HG02938 (cell line): ENCODE measurements around the gene DBR1.

ENCODE experiments used
- ATAC-seq: cut with Tn5 transposase; IDR thresholded peaks from one replicate; pipeline ENCODE4 v1.9.1; 2021; ENCODE audit warnings: mild to moderate bottlenecking, moderate library complexity; ENCODE audit not compliant: unreplicated experiment

Gene DBR1

DNA sequence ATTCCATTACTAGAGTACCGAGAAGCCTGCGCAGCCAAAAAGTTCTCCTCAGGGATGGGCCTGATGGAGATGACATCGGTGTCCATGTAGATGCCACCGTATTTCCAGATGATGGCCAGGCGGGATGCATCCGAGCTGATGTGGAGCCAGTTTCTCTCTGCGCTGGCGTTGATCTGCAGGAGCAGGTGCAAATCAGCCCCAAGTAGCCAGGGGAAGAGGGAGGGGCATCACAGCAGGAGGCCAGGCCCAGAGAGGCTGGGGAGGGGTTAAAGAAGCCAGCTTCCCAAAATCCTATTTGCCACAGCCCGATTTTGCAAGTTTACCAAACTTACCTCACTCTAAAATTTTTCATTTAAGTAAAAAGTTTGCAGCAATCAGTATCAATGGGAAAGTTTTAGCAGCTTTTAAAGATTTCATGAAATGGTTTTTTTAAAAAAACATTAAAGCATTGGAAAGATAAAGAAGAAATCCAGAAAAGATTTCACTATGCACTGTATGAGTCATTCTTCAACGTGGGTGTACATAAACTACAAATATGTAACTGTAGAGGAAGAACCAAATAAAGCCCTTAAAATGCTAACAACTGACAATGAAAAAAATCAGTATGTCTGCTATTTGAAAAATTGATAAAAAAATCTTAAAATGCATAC is 49.9 kb downstream of the DBR1 start:
- ATAC-seq: no peak

DNA sequence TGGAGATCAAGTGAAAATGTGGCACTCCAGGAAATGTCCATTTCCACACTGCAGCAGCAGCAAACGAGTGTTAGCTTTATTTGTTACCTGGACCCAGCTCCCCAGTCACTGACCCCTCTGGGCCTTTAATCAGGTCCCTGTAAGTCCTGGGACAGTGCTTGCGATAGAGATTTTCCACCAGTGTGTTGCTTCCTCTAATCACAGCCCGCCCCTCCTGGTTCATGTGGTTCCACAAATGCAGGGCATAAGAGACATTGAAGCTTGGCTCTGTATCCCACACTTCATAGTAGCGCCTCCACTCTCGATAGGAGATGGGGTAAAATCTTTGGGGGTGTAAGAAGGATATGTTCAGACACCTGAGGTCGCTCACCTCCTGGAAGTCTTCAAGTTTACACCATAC is 50.5 kb downstream of the DBR1 start:
- no peak for ATAC-seq

DNA sequence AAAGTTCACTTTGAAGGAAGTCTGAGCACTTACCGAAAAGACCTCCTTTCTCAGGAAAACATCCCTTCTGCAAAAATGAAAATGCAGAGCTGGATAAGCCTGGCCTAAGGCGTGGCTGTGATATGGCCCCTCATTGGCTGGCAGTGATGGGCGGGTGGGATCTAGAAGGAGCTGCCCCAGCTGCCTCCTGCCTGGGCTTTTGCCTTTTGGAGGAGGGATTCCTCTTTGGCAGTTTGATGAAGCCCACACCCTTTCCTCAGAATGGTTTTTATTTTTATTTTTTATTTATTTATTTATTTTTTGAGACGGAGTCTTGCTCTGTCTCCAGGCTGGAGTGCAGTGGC is 55.3 kb downstream of the DBR1 start:
- no peak for ATAC-seq

DNA sequence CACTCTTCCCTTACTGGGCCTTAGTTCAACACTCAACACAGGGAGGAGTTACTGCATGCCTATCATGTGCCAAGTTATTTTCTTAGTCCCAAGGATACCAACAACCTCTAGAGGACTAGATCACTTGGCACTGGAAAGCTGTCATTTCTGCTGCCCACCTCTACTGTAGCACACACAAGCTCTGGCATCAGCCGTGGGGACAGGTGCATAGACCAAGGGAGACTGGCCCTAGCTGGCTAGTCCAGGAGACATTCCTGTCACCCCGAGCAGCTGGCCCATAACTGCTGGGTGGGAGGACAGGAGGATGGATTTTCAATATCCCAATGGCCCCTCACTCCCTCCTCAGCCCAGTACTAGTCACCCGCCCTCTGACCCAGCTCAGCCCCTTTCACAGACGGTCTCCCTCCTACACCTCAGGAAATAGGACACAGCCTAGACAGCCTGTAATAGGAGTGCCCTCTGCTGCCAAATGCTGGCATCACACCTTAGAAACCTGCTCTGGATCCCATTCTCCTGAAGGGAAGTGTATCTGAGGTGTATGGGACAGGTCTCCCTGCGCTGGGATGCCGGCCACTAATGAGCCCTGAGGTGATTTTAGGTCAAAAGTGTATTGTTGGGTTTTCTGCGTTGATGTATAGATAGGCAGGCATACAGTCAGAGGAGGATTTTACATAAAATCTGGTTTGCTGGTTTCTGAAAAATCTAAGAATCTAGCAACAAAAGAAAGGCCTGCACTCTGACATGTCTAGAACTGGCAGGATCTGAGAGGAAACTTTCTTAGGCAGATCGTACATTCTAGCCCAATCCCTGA is 55.9 kb downstream of the DBR1 start:
- peak; percentile 75 for ATAC-seq

DNA sequence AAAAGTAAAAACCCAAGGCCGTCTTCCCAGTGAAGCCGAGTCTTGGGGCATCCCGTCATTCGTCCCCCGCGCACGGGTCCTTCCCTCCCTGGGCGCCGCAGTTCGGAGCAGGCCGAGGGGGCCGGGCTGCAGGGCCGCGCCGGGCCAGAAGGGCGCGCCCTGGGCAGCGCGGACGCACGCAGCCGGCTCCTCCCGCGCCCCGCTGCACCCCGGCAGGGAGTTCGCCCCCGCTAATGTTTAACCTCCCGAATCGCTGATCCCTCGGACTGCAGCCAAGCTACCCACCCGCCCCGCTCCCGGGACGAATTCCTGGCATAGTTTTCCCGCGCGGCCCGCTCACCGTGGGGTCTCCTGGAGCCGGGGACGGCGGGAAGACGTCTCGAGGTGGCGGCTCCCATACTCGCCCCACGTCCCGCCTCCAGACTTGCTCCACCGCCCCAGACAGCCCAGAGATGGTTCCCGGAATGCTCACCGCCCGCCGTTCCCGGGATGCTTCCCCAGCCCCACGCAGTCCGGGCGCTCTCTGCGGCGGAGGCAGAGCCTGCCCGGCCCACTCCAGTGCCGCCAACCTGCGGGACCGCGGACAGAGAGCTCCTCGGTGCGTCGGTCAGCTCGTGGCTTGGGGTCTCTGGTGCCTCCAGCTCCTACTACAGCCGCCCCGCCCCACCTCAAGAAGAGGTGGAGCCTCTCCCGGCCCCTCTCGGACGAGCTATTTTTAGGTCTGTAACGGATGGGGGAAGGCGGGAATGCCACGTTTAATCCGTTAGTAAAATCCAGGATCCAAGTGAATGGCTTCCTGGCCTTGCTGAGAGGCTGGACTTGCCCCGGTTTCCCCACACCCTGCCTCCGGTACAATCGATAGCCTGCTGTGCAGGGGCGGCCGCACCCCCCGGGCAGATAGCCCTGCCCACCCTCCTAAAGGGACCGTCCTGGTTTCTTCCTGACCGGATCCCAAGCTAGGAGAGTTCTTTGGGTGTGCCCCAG is 59.4 kb downstream of the DBR1 start, which contains the start of gene DZIP1L:
DZIP1L (minus strand) TSS at position 621 of the 984 bp plus-strand sequence. CDS start 11,637 bp downstream, outside the sequence.
- no peak for ATAC-seq

DNA sequence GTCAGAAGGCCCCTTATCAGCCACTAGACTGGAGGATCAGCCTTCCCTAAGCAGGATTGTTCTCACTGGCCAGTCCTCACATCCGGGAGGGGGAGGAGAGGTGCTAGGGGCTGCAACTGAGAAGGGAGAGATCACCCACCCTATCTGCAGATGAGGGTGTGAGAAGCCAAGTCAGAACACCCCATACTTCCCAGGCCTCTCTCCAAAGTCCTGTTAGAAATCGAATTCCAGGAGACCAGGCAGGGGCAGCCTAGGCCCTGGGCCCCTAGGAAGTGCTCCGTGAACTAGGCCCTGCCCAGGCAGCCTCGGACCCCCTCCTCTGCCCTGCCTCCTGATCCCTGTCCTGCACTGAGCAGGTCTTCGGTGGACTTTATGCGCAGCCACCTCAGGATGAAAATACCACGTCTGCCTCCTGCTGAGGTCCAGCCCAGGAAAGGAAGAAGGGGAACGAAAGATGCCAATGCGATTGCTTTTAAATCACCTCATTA is 60.2 kb downstream of the DBR1 start:
- no peak for ATAC-seq

DNA sequence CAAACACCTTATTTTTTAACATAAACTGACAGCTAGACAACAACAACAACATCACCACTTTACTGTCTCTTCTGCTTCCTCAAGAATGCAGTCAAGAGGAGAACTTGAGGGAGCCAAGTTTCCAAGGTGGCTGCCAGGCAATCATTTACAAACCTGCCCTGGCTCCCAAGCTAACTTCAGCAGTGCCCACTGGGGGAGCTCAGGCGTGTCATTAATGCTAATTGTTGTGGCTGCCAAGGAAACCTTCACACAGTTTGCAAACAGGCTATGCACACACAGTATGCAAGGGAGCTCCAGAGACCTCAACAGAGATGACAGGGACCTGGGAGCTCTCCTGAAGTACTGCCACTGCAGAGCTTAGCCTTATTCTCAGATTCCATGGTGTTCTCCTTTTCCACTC is 61.4 kb downstream of the DBR1 start:
- ATAC-seq: no peak

DNA sequence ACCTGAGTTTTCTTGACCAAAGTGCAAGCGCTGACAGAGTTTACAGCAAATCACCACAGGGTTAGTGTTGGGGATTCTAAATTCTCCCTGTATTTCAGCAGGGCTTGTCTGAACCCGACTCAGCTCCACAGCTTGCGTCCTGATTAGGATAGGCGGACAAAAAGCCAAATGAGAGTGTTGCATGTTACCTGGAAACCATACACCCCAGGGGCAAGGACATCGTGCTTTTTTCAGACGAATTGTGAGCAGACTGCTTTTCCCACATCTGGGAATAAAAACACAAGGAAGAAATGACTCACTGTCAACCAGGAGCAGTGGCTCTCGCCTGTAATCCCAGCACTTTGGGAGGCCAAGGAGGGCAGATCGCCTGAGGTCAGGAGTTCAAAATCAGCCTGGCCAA is 62.4 kb downstream of the DBR1 start:
- ATAC-seq: no peak
